Body of pancreas (tissue), 4 donors: Measurements from ENCODE around the gene SLC25A19.

Experiments used
- CTCF ChIP-seq, 7 experiments: fragments of 450-650 bp in 4 of 7; fragments of 200-600 bp in 3 of 7; sonication (generic) in 3 of 7; IDR thresholded peaks; one replicate each; pipeline ENCODE4 v1.5.1; 2016 to 2019; ENCODE audit warnings: antibody characterized with exemption in 7 of 7
- POLR2A ChIP-seq, 3 donors: fragments of 450-650 bp; IDR thresholded peaks; one replicate each; pipeline ENCODE4 v1.6.1; 2016; ENCODE audit warnings: antibody characterized with exemption in 3 of 3, mild to moderate bottlenecking in 2 of 3

GRCh38 chr17:75289832-75290337 lies 652 bp upstream of the SLC25A19 start:
- peak in 4 of 7 experiments; percentile 7 to 49 (median 33) for TF ChIP-seq CTCF (IDR thresholded peaks at IDR 0.05)
- TF ChIP-seq POLR2A (IDR thresholded peaks at IDR 0.05) = no peak
